K562 (cell line): Measurements from ENCODE around the gene LRRC49.

Experiments
- CTCF ChIP-seq, 3 experiments: IDR thresholded peaks in 2 of 3; conservative IDR thresholded peaks in 1 of 3; 2 replicates each; pipeline ENCODE4 v1.5.1; 2011 to 2012; ENCODE audit warnings: low read length in 3 of 3, mild to moderate bottlenecking in 3 of 3, control low read depth in 2 of 3, improper control_type of control experiment in 1 of 3, inconsistent platforms in 1 of 3, low read depth in 1 of 3, mixed read lengths in 1 of 3, moderate library complexity in 1 of 3; ENCODE audit not compliant: insufficient read depth in 2 of 3
- POLR2AphosphoS5 ChIP-seq: IDR thresholded peaks from 2 replicates; pipeline ENCODE4 v1.6.1; 2011; ENCODE audit warnings: mild to moderate bottlenecking, low read depth, low read length, moderate library complexity; ENCODE audit not compliant: control insufficient read depth, insufficient read depth
- SPI1 ChIP-seq: IDR thresholded peaks from 2 replicates; pipeline ENCODE4 v1.6.1; 2011; ENCODE audit warnings: low read depth, low read length, control low read depth, borderline replicate concordance
- TF ChIP-seq, protein P1 (sequence below): fragments of 250-450 bp; sonication (Bioruptor Pico); IDR thresholded peaks from 2 replicates; pipeline ENCODE4 v1.8.0; 2022; ENCODE audit warnings: inconsistent platforms

- TF ChIP-seq CTCF (IDR thresholded peaks at IDR 0.05 in 2 of 3, conservative IDR thresholded peaks at IDR 0.05 in 1 of 3; ENCODE audit: insufficient read depth in 2 of 3, low read depth in 1 of 3, low read length in 3 of 3) = no peak
- TF ChIP-seq POLR2AphosphoS5 = no peak
- TF ChIP-seq, protein P1, sequence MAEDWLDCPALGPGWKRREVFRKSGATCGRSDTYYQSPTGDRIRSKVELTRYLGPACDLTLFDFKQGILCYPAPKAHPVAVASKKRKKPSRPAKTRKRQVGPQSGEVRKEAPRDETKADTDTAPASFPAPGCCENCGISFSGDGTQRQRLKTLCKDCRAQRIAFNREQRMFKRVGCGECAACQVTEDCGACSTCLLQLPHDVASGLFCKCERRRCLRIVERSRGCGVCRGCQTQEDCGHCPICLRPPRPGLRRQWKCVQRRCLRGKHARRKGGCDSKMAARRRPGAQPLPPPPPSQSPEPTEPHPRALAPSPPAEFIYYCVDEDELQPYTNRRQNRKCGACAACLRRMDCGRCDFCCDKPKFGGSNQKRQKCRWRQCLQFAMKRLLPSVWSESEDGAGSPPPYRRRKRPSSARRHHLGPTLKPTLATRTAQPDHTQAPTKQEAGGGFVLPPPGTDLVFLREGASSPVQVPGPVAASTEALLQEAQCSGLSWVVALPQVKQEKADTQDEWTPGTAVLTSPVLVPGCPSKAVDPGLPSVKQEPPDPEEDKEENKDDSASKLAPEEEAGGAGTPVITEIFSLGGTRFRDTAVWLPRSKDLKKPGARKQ (CRISPR knock-in tag) = no peak
- no peak for TF ChIP-seq SPI1
Observed at GRCh38 chr15:70995383-70995970, 102.9 kb downstream of the LRRC49 start.
